GM12865 (cell line): ENCODE measurements around the gene SGTA.

Experiments used
- DNase-seq: peaks from one replicate; pipeline ENCODE4 v3.0.0; 2010; ENCODE audit warnings: low read depth
- H3K4me3 ChIP-seq: 2 replicates; pipeline ENCODE4 v1.5.1; 2011; ENCODE audit warnings: mild to moderate bottlenecking, low read depth, low read length, control low read depth
- CTCF ChIP-seq: IDR thresholded peaks from 2 replicates; pipeline ENCODE4 v1.5.1; 2011; ENCODE audit warnings: low read length, control low read depth, low read depth, inconsistent platforms; ENCODE audit not compliant: insufficient read depth; ENCODE audit errors: missing control alignments

SGTA gene

GRCh38 chr19:2751438-2751830, 31.6 kb downstream of the SGTA start:
- no peak for TF ChIP-seq CTCF
- DNase-seq = no peak

GRCh38 chr19:2750808-2751437, 32.1 kb downstream of the SGTA start:
- TF ChIP-seq CTCF = no peak
- H3K4me3 ChIP-seq = no peak overlapping the region
- DNase-seq = no peak

More at GRCh38 chr19:2751438-2751830, 31.6 kb downstream of the SGTA start:
- no peak overlapping the region for H3K4me3 ChIP-seq

GRCh38 chr19:2747349-2747748, 35.7 kb downstream of the SGTA start:
- no peak for TF ChIP-seq CTCF
- peak; percentile 72 for DNase-seq
- no peak overlapping the region for H3K4me3 ChIP-seq

- TF ChIP-seq CTCF = no peak
- H3K4me3 ChIP-seq = no peak overlapping the region
- DNase-seq = no peak
Measured at GRCh38 chr19:2744113-2744512, 39.0 kb downstream of the SGTA start.

GRCh38 chr19:2743099-2743498, 40.0 kb downstream of the SGTA start:
- DNase-seq = no peak
- TF ChIP-seq CTCF = no peak
- H3K4me3 ChIP-seq = no peak overlapping the region

- H3K4me3 ChIP-seq = no peak overlapping the region; the same call in 1 of the 2 replicates
- DNase-seq = no peak
- TF ChIP-seq CTCF = no peak
Measured at GRCh38 chr19:2740314-2740656, 42.8 kb downstream of the SGTA start.
